Measurements from ENCODE around the gene SLC51A.
"Not testable (repeated sequence)": the region's sequence is repeated elsewhere in the genome, so short reads cannot be mapped to it uniquely, and the experiment has no call there.

The SLC51A gene

DNA sequence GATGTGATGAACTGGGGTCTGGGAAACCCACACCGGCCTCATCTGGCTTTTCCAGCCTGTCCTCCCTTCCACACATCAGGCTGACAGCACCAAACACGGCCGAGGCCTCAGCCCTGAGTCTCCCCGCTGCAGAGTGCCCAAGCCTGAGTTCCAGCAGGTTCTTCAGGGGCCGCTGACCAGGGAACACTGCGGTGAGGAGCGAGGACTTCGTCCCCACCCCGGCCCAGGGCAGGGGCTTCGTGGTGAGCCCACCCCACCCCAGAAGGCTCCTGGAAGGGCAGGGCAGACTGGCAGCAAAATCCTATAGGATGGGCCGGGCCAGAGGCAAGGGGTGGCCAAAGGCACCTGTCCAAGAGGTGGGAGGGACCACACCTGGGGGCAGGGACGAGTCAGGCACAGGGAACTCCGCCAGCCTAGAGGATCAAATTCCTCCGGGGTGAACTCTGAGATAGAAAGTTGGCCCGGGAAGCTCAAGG lies at the start of gene SLC51A:
Gene SLC51A, plus strand, starts transcription at position 446 of the 476 bp plus-strand sequence. CDS start 179 bp downstream, outside the sequence.
- no peak for FAIRE-seq

DNA sequence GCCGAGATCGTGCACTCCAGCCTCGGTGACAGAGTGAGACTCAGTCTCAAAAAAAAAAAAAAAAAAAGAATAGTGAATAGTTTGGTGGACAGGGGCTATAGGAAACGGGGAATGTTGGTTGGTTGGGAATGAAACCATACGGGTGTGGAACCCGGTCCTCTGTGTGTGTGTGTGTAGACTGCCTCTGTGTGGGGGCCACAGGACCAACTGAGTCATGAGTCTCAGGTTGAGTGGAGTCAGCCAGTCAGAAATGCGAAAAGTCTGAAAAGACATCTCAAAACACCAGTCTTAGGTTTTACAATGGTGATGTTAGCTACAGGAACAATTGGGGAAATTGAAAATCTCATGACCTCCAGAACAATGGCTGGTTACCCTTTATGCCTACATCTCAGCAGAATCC lies 49.6 kb upstream of the SLC51A start:
- no peak for FAIRE-seq

DNA sequence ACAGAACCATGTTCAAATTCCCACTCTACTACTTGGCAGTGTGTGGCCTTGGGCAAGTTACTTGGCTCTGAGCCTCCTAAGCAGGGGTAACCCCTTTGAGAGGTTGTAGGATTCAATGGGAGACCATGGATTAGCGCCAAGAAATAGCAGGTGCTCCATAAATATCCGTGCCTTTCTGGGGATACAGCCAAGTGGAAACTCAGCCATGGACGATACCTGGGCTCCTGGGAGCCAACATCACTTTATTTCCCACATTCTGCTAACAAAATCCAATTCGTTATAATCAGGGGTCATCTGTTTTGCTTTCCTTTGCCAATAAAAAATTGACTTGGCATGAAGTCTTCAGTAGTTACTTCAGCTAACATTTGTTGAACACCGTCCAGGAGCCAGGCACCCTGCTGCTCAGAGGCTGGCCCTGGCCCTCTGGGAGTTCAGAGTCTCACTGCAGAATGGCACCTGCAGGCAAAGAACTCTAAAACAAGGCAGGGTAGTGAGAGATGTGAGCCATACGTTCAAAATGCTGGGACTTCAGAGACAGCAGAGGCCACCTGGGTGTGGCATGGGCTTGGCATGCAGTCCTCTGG lies 47.4 kb upstream of the SLC51A start:
- FAIRE-seq = no peak

DNA sequence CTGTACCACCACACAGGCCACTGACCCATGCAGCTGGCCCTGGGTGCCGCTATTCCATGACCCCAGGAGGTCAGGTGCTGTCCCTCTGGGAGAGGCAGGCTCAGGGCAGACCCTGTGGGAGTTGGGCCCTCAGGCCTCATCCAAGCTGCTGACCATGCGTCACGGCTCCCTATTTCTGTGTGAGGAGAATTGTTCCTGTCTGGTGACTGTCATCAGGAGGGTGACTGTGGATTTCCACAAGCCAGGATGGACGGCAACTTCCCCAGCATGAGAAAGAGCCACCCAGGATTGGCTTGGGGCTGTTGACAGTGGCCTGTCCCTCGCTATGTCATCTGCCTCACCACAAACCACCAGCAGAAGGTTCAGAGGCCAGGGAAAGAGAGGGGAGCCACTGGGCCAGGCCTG lies 46.5 kb upstream of the SLC51A start:
- no peak for FAIRE-seq

DNA sequence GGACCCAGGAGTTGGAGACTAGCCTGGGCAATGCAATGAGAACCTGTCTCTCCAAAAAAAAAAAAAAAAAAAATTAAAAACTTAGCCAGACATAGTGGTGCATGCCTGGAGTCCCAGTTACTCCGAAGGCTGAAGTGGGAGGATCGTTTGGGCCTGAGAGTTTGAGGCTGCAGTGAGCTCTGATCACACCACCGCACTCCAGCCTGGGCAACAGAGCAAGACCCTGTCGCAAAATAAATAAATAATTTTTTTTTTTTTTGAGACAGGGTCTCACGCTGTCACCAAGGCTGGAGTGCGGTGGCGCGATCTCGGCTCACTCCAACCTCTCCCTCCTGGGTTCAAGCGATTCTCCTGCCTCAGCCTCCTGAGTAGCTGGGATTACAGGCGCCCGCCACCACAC lies 46.0 kb upstream of the SLC51A start:
- not testable (repeated sequence) for FAIRE-seq

DNA sequence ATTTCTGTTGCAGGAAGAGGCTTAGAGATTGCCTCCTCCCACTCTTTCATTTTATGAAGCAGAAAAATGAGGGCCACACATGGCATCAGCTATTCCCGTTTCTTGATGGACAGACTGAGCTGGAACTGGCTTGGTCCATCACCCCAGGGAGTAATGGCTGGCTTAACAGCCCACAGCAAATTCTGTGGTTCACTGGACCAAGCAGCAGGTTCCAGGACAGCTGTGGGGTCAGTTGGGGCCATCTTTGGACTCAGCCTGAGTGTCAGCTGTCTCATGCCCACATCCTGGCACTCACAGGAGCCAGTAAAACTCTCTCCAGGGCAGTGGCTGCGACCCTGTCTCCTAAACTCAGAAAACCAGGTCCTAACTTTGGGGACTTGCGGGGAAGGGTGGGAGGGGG lies 41.7 kb upstream of the SLC51A start:
- no peak for FAIRE-seq

DNA sequence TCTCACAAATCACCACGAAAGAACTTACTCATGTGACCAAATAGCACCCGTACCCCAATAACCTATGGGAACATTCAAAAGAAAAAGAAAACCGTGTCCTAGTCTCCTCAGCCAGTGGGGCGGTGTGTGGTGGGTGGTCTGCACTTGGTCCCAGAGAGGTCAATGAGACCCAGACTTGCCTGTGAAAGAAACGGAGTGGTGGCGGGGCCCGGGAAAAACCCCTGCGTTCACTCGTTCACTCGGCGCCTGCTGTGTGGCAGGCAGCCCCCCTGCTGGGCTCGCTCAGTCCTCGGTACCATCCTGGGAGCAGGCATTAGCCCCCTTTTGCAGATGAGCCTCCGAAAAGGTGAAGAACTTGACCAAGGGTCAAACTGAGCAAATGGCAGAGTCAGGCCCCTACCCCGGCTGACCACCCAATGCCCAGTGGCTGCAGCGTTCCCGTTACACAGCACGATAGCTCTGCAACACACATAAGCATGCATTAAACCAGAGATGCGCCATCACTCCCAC lies 41.2 kb upstream of the SLC51A start:
- FAIRE-seq = no peak

DNA sequence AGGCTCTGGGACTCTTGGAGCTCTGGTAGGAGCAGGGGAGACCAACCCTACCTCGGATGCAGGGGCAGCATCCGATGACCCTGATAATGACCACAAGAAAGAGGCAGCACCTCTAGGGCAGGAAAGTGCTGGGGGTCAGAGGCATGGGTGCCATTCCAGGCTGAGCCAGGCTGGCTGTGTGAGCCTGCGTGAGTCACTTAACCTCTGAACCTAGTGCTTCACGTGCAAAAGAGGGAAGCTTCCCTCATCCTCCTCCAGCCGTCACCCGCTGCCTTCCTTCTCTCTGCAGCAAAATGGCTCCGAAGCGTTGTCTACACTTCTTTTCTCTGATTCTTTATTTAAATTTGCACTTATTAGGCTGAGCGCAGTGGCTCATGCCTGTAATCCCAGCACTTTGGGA lies 40.6 kb upstream of the SLC51A start:
- no peak for FAIRE-seq

DNA sequence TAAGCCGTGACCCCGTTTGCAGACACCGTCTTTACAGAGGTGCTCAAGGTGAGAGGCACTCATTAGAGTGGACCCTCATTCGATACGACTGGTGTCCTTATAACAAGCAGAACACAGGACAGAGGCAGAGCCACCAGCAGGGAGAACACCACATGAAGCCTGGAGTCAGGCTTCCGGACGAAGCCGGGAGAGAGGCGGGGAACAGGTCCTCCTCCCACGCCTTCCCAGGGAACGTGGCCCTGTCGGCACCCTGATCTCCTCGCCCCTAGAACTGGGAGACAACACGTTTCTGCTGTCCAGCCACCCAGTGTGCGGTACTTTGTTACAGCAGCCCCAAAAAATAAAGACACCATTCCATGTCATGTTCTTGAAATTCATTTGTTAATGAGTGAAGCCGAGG lies 38.8 kb upstream of the SLC51A start:
- no peak for FAIRE-seq

DNA sequence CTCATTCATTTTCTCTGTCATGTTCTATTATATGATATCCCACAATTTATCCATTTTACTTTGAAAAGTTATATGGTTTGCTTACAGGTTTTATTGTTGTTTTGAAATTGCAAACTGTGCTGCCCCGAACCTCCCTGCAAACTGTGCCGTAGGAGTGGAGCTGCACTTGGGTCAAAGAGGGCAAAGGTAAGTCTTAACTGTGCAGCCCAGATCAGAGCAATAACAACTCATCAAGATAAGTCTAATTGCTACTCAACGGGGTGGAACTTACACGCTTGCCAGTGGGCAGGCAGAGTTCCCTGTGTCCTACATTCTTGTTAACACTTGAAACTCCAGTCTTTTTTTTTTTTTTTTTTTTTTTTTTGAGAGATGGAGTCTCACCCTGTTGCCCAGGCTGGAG lies 38.4 kb upstream of the SLC51A start:
- no peak for FAIRE-seq

DNA sequence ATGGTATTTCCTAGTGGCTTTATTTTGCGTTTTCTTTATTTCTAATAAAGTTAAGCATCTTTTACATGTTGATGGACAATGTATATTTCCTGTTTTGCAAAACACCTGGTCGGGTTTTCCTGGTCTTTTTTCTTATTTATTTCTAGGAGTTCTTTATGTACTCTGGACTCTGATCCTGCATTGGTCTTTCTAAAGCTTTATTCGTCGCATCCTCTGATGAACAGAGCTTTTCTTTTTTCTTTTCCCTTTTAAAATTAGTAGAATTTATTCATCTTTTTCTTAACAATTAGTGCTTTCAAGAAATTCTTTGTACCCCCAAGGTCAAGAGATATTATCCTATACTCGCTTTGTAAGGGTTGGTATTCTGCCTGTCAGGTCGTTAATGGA lies 37.3 kb upstream of the SLC51A start:
- no peak for FAIRE-seq

DNA sequence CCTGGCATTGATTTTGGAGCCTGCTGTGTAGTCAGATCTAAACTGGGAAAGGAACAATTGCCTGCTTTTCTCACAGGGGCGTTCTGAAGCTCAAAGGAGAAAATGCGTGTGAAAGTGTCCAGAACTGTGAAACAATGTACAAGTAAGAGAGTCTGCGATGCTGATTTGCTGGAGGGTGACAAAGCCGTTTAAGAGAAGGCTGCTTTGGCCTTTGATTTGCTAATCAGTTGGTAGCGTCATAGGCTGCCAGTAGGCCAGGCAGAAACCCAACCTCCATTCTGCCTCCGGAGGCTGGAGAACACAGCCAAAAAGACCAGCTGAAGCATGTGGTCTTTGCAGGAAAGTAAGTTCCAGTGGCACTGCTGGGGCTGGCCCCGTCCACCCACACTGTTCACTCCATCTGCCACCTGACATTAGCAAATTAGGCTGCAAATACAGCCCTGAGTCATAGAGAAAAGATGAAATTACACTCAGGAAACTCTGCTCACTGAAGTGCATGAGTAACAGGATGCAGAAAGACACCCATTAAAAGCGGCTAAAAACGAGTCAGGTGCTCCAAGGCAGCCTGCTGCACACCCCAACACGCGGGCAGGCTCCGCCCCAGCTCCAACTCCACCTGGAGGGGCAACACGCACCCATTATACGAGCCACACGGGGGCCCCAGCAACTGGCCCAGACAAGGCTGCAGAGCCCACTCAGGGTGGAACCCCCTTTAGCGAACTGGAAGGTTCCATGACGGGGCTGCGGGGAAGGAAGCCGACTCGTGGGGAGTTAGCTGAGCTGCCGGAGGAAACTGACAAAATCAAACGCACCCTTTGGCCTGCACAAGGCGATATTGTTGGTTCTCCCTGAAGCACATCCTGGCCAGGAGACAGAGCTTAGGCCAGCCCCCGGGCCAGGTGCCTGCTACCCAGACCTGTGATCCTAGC lies 36.7 kb upstream of the SLC51A start:
- FAIRE-seq = no peak

DNA sequence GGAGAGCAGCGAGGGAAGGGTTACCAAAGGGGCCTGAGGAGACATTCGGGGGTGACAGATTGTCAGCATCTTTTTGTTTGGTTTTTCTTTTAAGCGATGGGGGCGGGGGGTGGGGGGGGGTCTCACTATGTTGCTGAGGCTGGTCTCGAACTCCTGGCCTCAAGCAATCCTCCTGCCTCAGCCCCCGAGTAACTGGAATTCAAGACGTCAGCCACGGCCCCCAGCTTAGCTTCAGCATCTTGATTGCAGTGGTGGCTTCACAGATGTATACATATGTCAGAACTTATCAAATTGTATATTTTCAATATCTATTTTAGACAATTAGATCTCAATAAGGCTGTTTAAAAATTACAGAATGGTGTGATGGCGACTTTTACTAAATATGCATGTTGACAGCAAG lies 36.0 kb upstream of the SLC51A start:
- no peak for FAIRE-seq

DNA sequence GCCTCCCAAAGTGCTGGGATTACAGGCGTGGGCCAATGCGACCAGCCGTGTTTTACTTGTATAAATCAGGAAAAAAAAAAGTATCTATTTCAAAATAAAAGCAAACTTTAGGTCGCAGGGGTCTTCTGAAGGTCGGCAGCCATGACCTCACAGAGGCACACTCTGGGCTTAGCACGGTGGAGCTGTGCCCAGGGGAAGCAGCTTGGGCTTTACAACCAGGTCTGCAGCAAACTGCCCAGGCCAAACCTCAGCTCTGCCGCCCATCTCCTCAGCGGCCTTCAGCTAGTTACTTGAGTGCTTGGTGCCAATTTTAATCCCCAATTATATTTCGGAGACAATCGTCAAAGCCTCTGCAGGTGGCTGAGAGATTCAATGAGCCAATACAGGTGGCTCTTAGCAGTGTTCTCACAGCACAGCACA lies 35.2 kb upstream of the SLC51A start:
- FAIRE-seq = no peak

DNA sequence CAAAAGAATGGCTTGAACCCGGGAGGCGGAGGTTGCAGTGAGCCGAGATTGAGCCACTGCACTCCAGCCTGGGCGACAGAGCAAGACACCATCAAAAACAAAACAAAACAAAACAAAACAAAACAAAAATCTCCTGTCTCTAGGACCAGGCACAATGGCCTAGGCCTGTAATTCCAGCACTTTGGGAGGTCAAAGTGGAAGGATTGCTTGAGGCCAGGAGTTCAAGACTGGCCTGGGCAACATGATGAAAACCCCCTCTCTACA lies 32.2 kb upstream of the SLC51A start:
- FAIRE-seq = not testable (repeated sequence)

DNA sequence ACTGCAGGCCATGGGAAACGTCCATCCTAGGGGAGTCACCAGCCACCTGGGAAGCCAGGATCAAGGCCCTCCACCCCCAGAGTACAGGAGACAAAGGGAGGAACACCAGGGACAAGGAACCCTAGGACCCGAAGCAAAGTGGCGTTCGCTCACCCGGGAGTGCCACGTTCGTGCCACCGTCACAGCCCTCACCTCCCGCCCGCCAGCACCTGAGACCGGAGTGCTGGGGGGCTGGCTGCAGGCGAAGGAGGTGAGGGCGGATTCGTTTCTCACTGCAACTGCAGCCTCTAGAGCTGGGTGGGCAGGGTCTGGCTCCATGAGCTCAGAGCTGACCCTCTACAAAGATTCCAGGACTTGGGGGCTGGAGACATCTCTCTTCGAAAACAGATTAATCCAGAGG lies 31.5 kb upstream of the SLC51A start:
- FAIRE-seq = no peak

DNA sequence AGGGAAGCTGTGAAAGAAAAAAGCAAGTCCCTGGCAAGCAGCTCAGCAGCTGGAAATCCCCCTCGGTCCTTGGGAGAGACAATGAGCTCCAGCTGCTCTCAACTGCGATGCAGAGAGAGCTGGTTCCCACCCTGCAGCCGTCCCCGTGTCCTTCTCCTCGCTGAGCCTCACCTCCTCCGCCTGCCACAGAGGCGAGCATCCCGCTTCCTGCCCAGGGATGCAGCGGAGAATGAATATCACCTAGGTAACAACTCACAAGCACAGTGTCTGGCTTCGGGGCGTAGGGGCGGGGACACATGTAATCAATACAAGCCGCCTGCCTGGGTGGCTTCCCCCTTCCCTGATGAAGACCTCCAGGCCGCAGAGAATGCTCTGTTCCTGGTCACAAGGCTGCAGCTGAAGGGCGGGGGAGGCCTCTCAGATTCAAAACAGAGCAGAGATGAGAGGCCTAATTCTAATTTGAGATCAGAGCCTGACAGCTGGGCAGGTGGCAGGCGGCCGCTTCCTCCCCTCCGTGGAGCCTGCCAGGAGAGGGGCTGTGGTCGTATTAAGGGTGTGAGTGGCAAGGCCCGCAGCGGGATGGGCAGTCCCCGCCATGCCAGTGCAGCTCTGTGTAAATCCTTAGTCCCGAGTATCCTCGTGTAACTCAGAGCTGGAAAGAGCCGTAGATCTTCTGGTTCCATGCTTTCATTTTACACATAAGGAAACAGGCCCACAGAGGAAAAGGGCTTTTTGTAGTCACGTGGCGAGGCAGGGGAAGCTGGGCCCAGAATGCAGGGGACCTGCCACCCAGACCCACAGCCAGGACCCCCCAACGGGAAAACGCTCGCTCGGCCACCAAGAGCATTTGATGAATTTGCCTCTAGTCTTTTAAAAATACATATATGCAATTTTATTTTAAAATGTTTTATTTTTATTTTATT lies 29.4 kb upstream of the SLC51A start:
- no peak for FAIRE-seq

DNA sequence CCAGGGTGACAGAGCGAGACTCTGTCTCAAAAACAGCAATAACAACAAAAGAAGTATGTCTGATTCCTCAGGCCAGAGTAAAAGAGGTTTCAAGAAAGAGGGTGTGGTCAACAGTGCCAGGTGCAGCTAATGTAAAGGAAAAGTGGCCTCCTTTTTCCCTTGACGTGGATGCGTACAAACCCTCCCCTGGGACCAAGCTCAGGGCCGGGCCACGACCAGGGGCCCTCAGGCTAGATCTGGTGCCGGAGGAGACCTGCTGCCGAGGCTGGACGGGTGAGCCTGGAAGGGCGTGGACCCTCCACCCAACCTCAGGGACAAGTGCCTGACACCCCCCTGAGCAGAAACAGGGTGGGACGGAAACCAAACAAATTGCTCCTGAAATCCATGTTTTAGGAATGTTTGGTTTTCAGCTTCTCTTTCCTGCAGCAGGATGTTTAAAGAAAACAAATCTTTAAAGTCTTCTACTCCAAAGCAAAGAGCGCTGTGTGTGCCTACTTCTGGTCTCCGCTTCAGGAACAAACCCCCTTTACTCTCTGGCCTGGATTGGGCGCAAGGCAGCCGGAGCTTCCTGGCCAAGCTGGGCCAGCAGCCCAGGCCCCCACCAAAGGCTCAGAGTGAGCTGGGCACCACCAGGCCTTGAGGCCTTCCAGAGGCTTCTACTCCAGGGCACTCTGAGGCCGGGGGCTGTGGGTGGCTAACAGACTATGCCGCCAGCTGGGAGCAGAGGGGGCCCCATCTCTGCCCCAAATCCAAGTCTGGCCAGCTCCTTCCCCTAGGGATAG lies 26.6 kb upstream of the SLC51A start:
- FAIRE-seq = no peak

DNA sequence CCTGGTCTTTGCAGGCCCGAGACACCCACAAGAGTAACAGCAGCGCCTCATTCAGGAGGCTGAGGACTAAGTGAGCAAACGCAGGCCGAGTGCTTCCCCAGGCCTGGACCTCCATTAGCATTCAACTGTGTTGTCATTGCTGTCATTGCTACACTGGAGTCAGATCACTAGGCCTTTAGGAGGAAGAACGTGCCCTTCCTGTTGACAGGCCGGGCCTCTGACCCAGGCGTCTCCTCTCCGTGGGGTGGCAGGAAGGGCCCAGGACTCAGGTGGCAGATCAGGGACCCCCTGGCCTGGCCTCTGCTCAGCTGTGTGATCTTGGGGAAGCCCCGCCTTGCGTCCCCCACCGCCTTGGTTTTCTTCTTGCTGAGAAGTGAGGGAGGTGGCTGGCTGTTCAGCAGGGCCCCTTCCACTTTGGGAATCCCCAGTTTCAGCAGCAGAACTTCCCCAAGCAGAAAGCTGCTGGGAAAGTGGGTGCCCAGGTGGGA lies 24.3 kb upstream of the SLC51A start:
- FAIRE-seq = no peak

DNA sequence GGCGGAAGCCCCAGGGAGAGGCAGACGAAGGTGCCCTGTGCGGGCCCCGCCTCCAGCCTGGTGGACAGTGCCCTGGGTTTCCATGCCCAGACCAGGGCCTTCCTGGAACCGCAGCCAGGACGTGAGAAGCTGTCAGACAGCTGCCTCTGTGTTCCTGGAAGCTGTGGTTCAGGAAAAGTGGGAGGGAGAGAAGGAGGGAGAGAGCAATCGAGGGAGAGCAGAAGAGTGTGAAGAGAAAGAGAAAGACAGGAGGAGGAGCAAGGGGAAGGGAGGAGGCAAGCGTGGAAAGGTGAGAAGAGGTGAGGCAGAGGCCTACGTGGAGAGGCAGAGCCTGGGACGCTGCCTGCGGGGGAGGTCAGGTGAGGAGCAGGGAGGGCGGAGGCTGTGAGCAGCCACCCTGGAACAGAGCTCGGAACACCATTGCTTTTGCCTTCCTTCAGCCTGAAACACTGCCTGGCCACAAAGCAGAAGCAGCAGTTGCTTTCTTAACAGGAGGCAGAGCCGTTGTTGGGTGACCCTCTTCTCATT lies 23.7 kb upstream of the SLC51A start:
- no peak for FAIRE-seq

DNA sequence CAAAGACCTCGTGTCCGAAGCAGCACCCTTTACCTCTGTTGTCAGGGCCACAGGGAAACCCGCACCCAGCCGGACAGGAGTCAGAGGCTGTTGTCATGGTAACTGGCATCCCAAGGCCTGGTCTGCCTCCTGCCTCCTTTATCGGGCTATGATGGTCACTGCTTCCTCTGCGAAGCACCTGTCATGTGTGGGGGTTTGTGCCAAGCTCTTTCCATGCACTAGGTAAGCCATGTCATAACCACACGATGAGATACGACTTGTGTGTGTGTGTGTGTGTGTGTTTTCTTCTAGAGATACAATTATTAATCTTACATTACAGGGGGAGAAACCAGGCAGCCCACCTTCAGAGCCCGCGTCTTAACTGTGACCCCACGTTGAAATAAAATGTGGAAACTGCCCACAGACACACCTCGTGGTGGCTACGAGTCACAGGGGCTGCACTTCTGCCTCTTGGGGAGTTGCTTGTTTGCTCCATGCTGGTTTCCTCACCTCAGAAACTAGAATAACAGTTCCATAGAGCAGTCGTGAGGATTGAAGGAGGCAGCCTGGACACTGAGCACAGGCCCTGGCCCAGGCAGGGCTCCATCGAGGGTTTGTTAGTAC lies 23.1 kb upstream of the SLC51A start:
- FAIRE-seq = no peak
